Measurements from ENCODE around the gene ZNF189.

Gene ZNF189

DNA sequence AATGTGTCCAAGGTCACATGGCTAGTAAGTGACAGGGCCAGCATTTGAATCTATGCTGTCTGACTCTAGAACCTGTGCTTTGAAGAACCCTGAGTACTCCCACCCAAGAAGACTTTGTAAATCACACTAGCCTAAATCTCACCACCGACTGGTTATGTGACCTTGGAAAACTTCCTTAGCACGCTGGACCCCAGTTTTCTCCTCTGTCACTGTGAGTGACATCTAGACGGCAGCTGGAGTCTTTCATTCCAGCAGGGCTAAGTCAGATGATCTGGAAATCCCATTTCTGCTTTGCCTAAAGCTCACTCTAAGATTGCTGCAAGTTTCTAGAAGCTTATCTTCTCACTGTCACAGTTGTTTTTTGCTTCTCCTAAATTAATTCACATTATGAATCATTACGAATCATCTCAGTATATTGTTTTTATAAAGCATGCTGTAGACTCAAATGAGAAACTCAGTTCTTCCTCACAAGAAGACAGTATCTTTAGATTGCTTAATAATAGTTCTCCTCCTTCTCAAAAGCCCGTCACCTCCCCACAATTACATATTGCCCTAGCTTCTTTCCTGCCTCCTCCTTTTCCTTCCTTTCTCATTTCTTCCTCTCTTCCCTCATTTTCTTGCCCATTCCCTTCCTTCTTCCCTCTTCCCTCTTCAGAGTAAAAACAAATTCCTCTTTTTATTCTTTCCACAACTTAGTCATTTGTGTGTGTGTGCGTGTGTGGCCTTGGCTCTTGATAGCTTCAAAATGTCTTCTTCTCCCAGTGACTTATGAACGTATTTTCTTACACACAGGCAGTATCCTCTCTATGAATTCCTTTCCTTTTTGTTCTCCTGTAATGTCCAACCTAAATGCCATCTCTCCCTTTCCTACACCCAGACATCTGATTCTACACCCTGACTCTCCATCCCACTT lies 20.1 kb downstream of the ZNF189 start:
- DNase-seq (ENCODE audit: low read depth in 3 of 3) = no peak

GRCh38 chr9:101419863-101420262 lies 21.2 kb downstream of the ZNF189 start:
- DNase-seq (ENCODE audit: low read depth in 3 of 3) = no peak

- no peak for DNase-seq (ENCODE audit: low read depth in 3 of 3)
Observed at GRCh38 chr9:101421653-101422065, 23.0 kb downstream of the ZNF189 start.

DNA sequence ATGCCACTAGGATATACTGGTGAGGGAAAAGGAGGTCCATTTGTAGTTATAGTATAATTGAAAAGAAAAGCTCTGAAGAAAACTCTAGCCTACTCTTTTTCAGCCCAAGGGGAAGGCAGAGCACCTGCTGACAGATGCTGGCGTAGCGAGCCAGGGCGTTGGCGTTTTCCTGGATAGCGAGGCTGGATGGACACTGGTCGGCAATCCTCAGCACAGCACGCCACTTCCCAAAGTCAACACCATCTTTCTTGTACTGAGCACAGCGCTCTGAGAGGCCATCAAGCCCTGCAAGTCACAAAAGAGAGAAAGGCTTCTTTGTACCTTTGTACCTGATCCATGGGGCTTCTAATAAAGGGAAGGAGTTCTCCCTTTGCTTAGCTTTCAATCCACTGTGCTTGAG lies 28.7 kb downstream of the ZNF189 start:
- DNase-seq (ENCODE audit: low read depth in 3 of 3) = no peak

DNA sequence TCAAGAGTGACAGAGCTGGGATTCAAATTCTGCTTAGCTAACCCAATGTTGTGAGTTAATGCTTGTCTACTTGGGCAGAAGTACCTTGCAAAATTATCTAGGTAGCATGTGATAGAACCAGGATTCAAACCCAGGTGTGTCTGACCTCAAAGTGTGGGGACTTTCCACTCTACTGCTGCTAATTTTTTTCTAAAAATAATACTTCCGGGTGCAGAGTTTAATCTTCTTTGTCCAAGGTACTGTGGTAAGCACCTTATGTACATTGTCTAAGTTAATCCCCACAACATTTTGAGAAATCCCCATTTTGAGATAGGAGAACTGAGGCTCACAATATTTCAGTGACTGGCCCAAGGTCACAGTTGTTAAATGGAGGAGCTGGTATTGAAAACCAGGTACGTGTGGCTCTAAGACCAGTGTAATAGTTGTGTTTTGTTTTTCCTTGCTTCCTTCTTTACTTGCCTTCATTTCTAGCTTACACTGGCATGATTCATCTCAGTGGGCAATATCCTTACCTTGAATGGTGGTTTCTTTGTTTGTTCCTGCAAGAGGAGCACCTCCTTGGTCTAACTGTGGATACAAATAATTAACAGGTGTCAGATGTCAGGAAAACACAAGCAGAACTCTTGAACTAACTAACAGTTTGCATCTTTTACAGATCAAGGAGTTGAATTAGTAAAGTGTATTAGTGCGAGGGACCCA lies 29.5 kb downstream of the ZNF189 start:
- DNase-seq (ENCODE audit: low read depth in 3 of 3) = no peak

DNA sequence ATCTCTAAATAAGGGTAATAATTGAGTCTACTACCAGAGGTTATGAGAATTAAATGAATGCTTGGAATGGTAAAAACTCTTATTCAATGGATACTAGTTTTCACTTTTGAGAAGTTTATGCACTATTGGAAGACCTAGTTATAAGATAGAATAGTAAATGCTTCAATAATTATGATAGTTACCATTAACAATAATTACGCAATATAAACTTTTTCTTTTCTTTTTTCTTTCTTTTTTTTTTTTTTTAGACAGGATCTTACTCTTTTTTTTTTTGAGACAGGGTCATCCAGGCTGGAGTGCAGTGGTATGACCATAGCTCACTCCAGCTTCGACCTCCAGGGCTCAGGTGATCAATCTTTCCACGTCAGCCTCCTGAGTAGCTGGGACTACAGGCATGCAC lies 30.3 kb downstream of the ZNF189 start:
- DNase-seq (ENCODE audit: low read depth in 3 of 3) = no peak

DNA sequence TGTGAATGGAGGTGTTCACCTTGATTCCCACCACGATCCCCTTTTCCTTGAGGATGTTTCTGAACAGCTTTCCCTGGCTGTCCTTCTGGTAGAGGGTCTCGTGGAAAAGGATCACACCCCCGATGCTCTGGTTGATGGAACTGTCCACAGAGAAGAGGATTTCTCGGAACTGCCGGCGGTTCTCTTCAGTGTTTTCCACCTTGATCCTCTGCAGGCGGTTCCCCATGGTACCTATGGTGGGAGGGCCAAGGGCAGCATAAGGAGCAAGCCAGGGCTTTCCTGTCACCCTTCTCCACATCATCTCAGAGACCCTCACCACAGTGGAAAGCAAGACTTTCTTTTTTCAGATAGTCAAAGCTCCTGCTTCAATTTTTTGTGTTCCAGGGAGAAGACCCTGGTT lies 31.1 kb downstream of the ZNF189 start:
- DNase-seq (ENCODE audit: low read depth in 3 of 3) = no peak

DNA sequence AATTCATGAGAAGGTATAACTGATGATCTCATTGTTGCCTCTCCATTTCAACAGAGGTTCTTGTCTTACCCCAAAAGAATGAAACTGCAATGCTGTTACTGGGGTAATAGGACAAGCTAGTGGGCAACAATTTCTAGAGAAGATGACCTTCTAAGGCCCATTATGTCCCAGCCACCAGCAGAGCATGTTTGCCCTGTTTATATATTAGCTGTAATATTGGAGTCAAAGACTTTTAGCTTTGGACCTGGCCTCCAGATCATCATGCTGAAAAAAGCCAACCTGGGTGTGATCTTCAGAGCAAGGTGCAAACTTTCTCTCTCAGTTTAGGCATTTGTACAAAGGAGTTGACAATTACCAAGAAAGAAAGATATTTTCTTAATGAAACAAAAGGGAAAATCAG lies 33.5 kb downstream of the ZNF189 start:
- no peak for DNase-seq (ENCODE audit: low read depth in 3 of 3)

- DNase-seq (ENCODE audit: low read depth in 3 of 3) = no peak
Observed at GRCh38 chr9:101432740-101433139, 34.1 kb downstream of the ZNF189 start.

DNA sequence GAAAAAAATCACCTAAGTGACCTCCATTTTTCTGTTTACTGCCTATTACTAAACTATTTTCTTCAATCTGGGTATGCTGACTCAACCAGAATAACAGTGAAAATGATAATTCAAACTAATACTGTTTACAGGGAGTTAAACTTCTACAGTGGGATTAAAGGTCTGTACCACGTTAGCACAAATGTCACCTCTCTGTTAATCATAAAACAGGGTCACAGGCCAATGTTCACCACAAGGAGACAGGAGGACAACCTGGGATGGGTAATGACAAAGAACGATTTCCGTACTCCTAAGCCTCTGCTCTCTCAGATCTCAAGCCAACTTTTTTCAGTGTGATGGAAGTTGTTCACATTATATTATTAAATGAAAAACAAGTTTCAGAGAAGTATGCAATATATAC lies 34.6 kb downstream of the ZNF189 start:
- no peak for DNase-seq (ENCODE audit: low read depth in 3 of 3)

- no peak for DNase-seq (ENCODE audit: low read depth in 3 of 3)
Observed at GRCh38 chr9:101434998-101435397, 36.3 kb downstream of the ZNF189 start.

GRCh38 chr9:101435601-101436079 lies 37.0 kb downstream of the ZNF189 start, which contains the start of gene ALDOB:
Gene ALDOB (minus strand): TSS chr9:101435774. CDS start chr9:101430887, 4,887 bp downstream.
- no peak for DNase-seq (ENCODE audit: low read depth in 3 of 3)

GRCh38 chr9:101437806-101438232 lies 39.2 kb downstream of the ZNF189 start:
- DNase-seq (ENCODE audit: low read depth in 3 of 3) = no peak

GRCh38 chr9:101438523-101438922 lies 39.9 kb downstream of the ZNF189 start:
- no peak for DNase-seq (ENCODE audit: low read depth in 3 of 3)

DNA sequence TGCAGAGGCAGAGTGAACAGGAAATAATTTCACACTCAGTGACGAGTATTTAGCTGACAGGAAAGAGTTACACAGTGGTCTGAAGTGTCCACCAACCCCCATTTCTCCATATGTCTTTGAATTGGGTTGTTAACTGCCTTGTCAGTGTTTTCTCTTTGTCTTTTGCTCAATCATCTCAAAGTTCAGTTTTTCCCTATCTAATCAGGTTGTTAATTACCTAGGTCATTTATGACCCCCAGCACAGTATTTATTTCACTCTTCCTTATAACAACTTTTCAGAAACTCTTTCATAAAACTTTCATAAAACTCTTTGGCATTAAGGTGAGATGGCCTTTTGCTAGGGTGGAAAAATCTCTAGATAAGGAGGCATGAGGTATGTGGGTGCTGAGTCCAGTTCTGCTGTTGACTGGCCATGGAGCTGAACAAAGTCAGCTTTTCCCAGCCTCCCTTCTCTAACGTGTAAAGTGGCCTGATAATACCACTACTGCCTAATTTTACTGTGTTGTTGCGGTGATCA lies 42.1 kb downstream of the ZNF189 start:
- no peak for DNase-seq (ENCODE audit: low read depth in 3 of 3)

DNA sequence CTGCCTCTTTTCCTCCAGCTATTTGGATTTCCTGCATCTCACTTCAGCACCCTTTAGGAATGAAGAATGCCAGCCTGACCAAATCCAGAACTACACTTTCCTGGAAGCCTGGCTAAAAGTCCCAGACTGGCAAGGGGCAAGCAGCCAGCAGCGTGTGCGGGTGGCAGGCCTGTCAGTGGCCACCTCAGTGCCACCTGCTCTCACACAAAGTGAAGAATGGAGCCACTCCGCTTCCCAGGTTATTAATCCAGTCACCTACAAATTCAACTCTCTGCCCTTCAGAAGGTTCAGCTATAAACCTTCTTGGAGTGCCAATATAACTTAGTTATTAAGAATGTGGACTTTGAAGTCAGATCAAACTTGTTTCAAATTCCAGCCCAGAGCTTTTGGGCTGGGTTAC lies 43.7 kb downstream of the ZNF189 start:
- no peak for DNase-seq (ENCODE audit: low read depth in 3 of 3)

GRCh38 chr9:101442736-101443135 lies 44.1 kb downstream of the ZNF189 start:
- no peak for DNase-seq (ENCODE audit: low read depth in 3 of 3)

- DNase-seq (ENCODE audit: low read depth in 3 of 3) = no peak
Observed at GRCh38 chr9:101443364-101443771, 44.7 kb downstream of the ZNF189 start.

GRCh38 chr9:101445353-101446029 lies 46.8 kb downstream of the ZNF189 start:
- no peak for DNase-seq (ENCODE audit: low read depth in 3 of 3)

DNA sequence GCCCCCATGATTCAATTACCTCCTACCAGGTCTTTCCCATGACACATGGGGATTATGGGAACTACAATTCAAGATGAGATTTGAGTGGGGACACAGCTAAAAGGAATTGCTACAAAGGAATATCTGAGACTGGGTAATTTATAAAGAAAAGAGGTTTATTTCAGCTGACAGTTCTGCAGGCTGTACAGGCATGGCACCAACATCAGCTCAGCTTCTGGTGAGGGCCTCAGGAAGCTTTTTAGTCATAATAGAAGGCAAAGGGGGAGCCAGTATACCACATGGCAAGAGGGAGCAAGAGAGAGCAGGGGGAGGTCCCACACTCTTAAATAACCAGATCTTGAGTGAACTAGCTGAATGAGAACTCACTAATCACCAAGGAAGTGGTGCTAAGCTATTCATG lies 48.1 kb downstream of the ZNF189 start:
- no peak for DNase-seq (ENCODE audit: low read depth in 3 of 3)

DNA sequence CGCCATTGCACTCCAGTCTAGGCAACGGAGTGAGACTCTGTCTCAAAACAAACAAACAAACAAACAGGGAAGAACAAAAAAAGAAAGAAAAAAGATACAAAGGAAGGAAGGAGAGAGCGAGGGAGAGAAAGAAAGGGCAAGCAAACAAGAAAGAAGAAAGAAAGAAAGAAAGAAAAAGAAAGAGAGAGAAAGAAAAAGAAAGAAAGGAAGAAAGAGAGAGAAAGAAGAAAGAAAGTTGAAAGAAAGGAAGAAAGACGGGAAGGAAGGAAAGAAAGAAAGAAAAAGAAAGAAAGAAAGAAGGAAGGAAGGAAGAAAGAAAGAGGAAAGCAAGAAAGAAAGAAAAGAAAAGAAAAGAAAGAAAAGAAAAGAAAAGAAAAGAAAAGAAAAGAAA lies 50.0 kb downstream of the ZNF189 start:
- DNase-seq (ENCODE audit: low read depth in 3 of 3) = no peak

Measured in stimulated activated CD4-positive, alpha-beta T cell treated with anti-CD3 and anti-CD28 coated beads, TNF-alpha, amount 100 ng/mL, for 48 hours (primary cell).